Kidney epithelial cell (primary cell): Measurements from ENCODE around the gene CACNB4. TPM values are rescaled to one million over a fixed set of nuclear protein-coding genes. Genes with fewer than 3 reads are reported as not detected.
A peak's percentile ranks its signal among the peaks of the same experiment; 100 is the strongest.

Source experiments
- DNase-seq: peaks from one replicate; pipeline ENCODE4 v3.0.0-alpha.2; 2010; ENCODE audit warnings: low read depth
- H3K27me3 ChIP-seq: 2 replicates; pipeline ENCODE4 v1.6.0; 2011; ENCODE audit warnings: low read length; ENCODE audit not compliant: control insufficient read depth, insufficient read depth
- H3K36me3 ChIP-seq: 2 replicates; pipeline ENCODE4 v1.5.1; 2011; ENCODE audit warnings: low read length; ENCODE audit not compliant: control insufficient read depth, insufficient read depth
- H3K4me3 ChIP-seq: 2 replicates; pipeline ENCODE4 v1.5.1; 2011; ENCODE audit warnings: low read depth, mild to moderate bottlenecking, control low read depth, low read length
- total RNA-seq: library from RNA; depleted of rRNA; stranded (reverse); fragments of >200 nt; gene quantifications from 2 replicates; pipeline ENCODE4 v1.2.3, GENCODE V29; 2015
- TF ChIP-seq, protein P1 (sequence below): IDR thresholded peaks from 2 replicates; pipeline ENCODE4 v1.5.1; 2011; ENCODE audit warnings: mild to moderate bottlenecking, moderate library complexity, low read length, control low read depth, inconsistent platforms; ENCODE audit not compliant: insufficient read depth, poor library complexity, severe bottlenecking

The CACNB4 gene
- total RNA-seq, 1 donor from 2014 or later, result 0.79 TPM

DNA sequence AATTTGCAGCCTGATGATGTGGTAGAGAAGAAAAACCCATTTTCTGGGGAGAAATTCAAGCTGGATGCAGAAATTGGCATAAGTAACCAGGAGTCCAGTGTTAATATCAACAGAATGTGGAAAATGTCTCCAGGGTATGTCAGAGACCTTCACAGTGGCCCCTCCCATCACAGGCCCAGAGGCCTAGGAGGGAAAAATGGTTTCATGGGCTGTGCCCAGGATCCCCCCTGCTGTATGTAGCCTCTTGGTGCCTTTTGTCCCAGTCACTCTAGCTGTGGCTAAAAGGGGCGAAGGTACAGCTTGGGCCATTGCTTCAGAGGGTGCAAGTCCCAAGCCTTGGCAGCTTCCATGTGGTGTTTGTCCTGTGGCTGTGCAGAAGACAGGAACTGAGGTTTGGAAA is 40.2 kb downstream of the CACNB4 start:
- Histone ChIP-seq H3K36me3 (no peaks in the 10 kb centered on the region), H3K4me3 (no peak overlapping the region), H3K27me3 (no peaks in the 10 kb centered on the region)
- DNase-seq, result no peak
- TF ChIP-seq, protein P1, sequence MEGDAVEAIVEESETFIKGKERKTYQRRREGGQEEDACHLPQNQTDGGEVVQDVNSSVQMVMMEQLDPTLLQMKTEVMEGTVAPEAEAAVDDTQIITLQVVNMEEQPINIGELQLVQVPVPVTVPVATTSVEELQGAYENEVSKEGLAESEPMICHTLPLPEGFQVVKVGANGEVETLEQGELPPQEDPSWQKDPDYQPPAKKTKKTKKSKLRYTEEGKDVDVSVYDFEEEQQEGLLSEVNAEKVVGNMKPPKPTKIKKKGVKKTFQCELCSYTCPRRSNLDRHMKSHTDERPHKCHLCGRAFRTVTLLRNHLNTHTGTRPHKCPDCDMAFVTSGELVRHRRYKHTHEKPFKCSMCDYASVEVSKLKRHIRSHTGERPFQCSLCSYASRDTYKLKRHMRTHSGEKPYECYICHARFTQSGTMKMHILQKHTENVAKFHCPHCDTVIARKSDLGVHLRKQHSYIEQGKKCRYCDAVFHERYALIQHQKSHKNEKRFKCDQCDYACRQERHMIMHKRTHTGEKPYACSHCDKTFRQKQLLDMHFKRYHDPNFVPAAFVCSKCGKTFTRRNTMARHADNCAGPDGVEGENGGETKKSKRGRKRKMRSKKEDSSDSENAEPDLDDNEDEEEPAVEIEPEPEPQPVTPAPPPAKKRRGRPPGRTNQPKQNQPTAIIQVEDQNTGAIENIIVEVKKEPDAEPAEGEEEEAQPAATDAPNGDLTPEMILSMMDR, result no peak

DNA sequence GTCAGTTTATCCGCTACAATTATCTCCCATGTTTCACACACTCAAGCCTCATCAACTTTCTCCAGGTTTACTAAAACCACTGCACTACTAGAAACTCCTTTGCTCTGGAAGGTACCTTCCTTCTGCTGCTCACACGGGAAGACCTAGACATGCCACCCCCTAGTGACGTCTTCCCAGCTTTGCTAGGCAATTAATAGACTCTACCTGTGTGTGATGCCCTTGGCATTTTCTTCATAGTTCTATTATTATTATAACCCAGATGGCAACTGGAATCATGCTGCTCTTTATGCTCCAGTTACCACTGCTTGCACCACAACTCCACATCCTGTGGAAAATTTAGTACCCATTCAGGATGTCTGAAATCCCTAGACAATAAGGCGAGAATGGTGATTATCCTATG is 42.4 kb downstream of the CACNB4 start:
- TF ChIP-seq, protein P1, result no peak
- Histone ChIP-seq H3K4me3 (no peak overlapping the region), H3K27me3 (no peaks in the 10 kb centered on the region), H3K36me3 (no peaks in the 10 kb centered on the region)
- no peak for DNase-seq

DNA sequence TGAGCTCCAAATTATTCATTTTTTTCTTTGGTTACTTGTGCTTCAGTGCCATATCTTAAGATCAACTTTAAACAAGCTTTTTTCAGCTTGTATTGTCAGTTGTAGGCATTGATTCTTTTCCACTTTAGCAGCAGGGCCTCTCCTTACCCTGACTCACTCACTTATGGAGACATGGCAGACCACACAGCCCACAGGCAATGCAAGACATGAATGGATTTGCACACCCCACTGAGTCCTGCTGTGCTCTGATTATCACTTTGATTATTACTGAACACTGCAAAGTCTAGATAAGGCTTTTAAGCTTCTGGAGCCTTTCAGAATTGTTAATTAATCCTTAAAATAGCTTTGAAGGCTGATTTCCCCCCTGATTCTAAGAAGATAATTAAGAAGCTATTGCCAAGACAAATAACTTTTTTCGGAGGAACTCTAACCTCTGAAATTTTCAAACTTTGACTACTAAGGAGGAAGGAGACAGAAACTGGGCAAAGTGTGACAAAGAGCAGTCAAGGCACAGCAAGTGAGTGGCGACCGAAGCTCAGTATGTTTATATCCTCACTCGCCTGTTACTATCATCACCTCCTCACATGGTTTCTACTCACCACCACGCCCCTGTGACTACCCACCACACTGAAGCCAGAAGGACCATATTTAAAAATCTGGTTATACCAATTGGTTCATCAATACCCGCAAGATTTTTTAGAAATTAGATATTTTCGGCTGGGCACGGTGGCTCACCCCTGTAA is 43.3 kb downstream of the CACNB4 start:
- DNase-seq, result peak; percentile 50
- Histone ChIP-seq H3K27me3 (no peaks in the 10 kb centered on the region), H3K4me3 (no peak overlapping the region), H3K36me3 (no peaks in the 10 kb centered on the region)
- TF ChIP-seq, protein P1, result no peak

DNA sequence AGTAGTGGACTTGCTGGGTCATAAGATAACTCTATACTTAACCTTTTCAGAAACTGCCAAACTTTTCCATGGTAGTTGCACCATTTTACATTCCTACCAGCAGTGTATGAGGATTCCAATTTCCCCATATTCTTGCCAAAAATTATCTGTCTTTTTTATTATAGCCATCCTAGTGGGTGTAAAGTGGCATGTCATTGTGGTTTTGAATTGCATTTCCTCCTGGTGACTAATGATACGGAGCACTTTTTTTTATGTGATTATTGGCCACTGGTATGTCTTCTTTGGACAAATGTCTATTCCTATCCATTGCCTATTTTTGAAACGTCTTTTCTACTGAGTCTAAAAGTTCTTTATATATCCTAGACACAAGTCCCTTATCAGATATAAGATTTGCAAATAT is 44.3 kb downstream of the CACNB4 start:
- Histone ChIP-seq H3K4me3 (no peak overlapping the region), H3K36me3 (no peaks in the 10 kb centered on the region), H3K27me3 (peaks cover 3% of the 10 kb centered on the region)
- TF ChIP-seq, protein P1, result no peak
- no peak for DNase-seq

DNA sequence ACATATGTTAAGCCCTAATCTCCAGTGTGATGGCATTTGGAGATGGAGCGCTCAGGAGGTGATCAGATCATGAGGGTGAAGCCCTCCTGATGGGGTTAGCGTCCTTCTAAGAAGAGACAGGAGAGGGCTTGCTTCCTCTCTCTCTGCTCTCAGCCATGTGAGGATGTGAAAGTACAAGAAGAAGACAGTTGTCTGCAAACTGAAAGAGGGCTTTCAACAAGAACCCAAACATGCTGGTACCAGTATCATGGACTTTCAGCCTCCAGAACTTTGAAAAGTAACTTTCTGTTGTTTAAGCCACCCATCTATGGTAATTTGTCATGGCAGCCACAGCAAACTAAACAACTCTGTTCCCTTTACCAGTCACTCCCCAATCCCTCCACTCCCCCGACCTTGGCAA is 47.4 kb downstream of the CACNB4 start:
- Histone ChIP-seq H3K36me3 (no peaks in the 10 kb centered on the region), H3K4me3 (no peak overlapping the region), H3K27me3 (peaks cover 3% of the 10 kb centered on the region)
- TF ChIP-seq, protein P1, result no peak
- DNase-seq, result no peak

DNA sequence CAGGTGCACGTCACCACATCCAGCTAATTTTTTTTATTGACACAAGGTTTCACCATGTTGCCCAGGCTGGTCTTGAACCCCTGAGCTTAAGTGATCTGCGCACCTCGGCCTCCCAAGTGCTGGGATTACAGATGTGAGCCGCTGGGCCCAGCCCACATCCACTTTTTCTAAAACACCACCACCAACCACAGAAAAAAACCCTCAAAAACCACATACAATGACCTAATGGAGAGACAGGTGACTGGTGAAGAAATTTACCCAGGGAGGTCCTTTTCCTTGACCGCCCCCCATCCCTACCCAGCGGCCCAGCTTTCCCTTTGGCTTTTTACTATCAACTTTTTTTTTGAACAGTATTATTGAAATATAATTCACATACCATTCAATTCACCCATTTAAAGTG is 47.9 kb downstream of the CACNB4 start:
- Histone ChIP-seq H3K4me3 (no peak overlapping the region), H3K27me3 (peaks cover 3% of the 10 kb centered on the region)

More for the DNA sequence above, 47.9 kb downstream of the CACNB4 start:
- DNase-seq, result no peak
- no peaks in the 10 kb centered on the region for H3K36me3 ChIP-seq
- TF ChIP-seq, protein P1, result no peak
